K562 (cell line): ENCODE data around the gene RFNG. TPM values are rescaled to one million over a fixed set of nuclear protein-coding genes. Genes with fewer than 3 reads are reported as not detected.
A peak's percentile ranks its signal among the peaks of the same experiment; 100 is the strongest.

Experiments
- ARID1B ChIP-seq: fragments of 450-650 bp; IDR thresholded peaks from 2 replicates; pipeline ENCODE4 v1.6.1; 2016; ENCODE audit warnings: antibody characterized with exemption, mild to moderate bottlenecking, inconsistent platforms
- CBX2 ChIP-seq: fragments of 200-600 bp; sonication (generic); IDR thresholded peaks from one replicate; pipeline ENCODE4 v1.6.1; 2012; ENCODE audit warnings: mild to moderate bottlenecking, low read length, inconsistent platforms; ENCODE audit not compliant: insufficient read depth, poor library complexity, severe bottlenecking
- CBX8 ChIP-seq: fragments of 200-600 bp; sonication (generic); IDR thresholded peaks from 2 replicates; pipeline ENCODE4 v1.6.1; 2012; ENCODE audit warnings: borderline replicate concordance, mixed run types, low read depth, mild to moderate bottlenecking, moderate library complexity, mixed read lengths, low read length, control low read depth, inconsistent platforms; ENCODE audit not compliant: poor library complexity, severe bottlenecking; ENCODE audit errors: extremely low read depth
- CCNT2 ChIP-seq: IDR thresholded peaks from 2 replicates; pipeline ENCODE4 v1.6.1; 2011; ENCODE audit warnings: borderline replicate concordance, low read depth, mild to moderate bottlenecking, moderate library complexity, mixed read lengths, low read length; ENCODE audit not compliant: insufficient read length; ENCODE audit errors: extremely low read depth
- KAT2B ChIP-seq: IDR thresholded peaks from one replicate; pipeline ENCODE4 v1.6.1; 2012; ENCODE audit warnings: low read depth, mild to moderate bottlenecking, control low read depth, inconsistent platforms, low read length, moderate library complexity
- PCBP2 ChIP-seq: fragments of 200-400 bp; formaldehyde crosslinking; IDR thresholded peaks from 2 replicates; pipeline ENCODE4 v1.6.1; 2018; ENCODE audit warnings: low read length, low read depth, mild to moderate bottlenecking, moderate library complexity; ENCODE audit not compliant: poor library complexity, severe bottlenecking
- POLR3A ChIP-seq: IDR thresholded peaks from 2 replicates; pipeline ENCODE4 v1.6.1; 2011; ENCODE audit warnings: borderline replicate concordance, mild to moderate bottlenecking, moderate library complexity; ENCODE audit not compliant: insufficient read length, insufficient read depth; ENCODE audit errors: extremely low read depth
- RBFOX2 ChIP-seq: fragments of 200-400 bp; formaldehyde crosslinking; IDR thresholded peaks from 2 replicates; pipeline ENCODE4 v1.6.1; 2017; ENCODE audit warnings: low read depth, mild to moderate bottlenecking, low read length, moderate library complexity
- TRIM28 ChIP-seq: fragments of 450-650 bp; IDR thresholded peaks from 2 replicates; pipeline ENCODE4 v1.6.1; 2017
- ZBED1 ChIP-seq: IDR thresholded peaks from 2 replicates; pipeline ENCODE4 v1.6.1; 2014
- ZBTB1 ChIP-seq: sonication (generic); formaldehyde crosslinking; IDR thresholded peaks from 2 replicates; pipeline ENCODE4 v1.8.1; 2023; ENCODE audit warnings: missing genetic modification reagents, low read depth, mild to moderate bottlenecking, borderline replicate concordance
- ZNF507 ChIP-seq: conservative IDR thresholded peaks from 2 replicates; pipeline ENCODE4 v1.6.1; 2017; ENCODE audit warnings: missing genetic modification characterization, missing compliant biosample characterization
- ZNF830 ChIP-seq: fragments of 250-450 bp; sonication (Bioruptor Pico); IDR thresholded peaks from 2 replicates; pipeline ENCODE4 v1.5.0; 2021; ENCODE audit warnings: mild to moderate bottlenecking
- polyA plus RNA-seq, 8 experiments: library from polyadenylated mRNA; depleted of rRNA in 4 of 8; stranded (reverse) in 5 of 8; unstranded in 3 of 8; fragments of >200 nt; fragmentation: Nextera tagmentation in 2 of 8; fragmentation: Illumina TruSeq in 1 of 8; extraction: Ambion mirVana in 2 of 8; extraction: Trizol in 1 of 8; gene quantifications; 2 replicates each; pipeline versions ENCODE4 v1.2.1 to v1.2.3, GENCODE V29; 2011 to 2014; ENCODE audit warnings: inconsistent platforms in 1 of 8, missing spikeins in 1 of 8
- total RNA-seq, 7 experiments: library from RNA; depleted of rRNA in 6 of 7; stranded (reverse); fragments of >200 nt in 6 of 7; fragmentation: Illumina TruSeq in 2 of 7; extraction: Trizol in 2 of 7; gene quantifications; 2 replicates each; pipeline versions ENCODE4 v1.2.1 to v1.2.3, GENCODE V29; 2011 to 2021; ENCODE audit warnings: low replicate concordance in 1 of 7
- TF ChIP-seq, protein P1 (sequence below): sonication (generic); formaldehyde crosslinking; IDR thresholded peaks from 2 replicates; pipeline ENCODE4 v1.8.1; 2023; ENCODE audit warnings: mild to moderate bottlenecking, missing genetic modification reagents
- TF ChIP-seq, protein P2 (sequence below): sonication (generic); formaldehyde crosslinking; IDR thresholded peaks from 2 replicates; pipeline ENCODE4 v1.8.0; 2022; ENCODE audit warnings: missing genetic modification reagents, mild to moderate bottlenecking, moderate library complexity, borderline replicate concordance
- TF ChIP-seq, protein P3 (sequence below): sonication (generic); formaldehyde crosslinking; IDR thresholded peaks from 2 replicates; pipeline ENCODE4 v1.8.0; 2022; ENCODE audit warnings: missing genetic modification reagents, mild to moderate bottlenecking, borderline replicate concordance
- TF ChIP-seq, protein P4 (sequence below): fragments of 450-650 bp; IDR thresholded peaks from 2 replicates; pipeline ENCODE4 v1.6.1; 2014; ENCODE audit warnings: low read depth, mild to moderate bottlenecking, moderate library complexity, borderline replicate concordance
- TF ChIP-seq, protein P5 (sequence below), 3 experiments: fragments of 200-800 bp in 1 of 3; sonication (Bioruptor generic) in 1 of 3; sonication (generic) in 1 of 3; formaldehyde crosslinking in 1 of 3; IDR thresholded peaks; 2 replicates each; pipeline versions ENCODE4 v1.6.1 to v1.8.0; 2016 to 2022; ENCODE audit warnings: mild to moderate bottlenecking in 2 of 3, missing compliant biosample characterization in 2 of 3, missing genetic modification characterization in 2 of 3, missing genetic modification reagents in 1 of 3

Gene RFNG
- total and polyA plus RNA-seq, 9 of the 15 experiments (the other 6 are each of a cell fraction or from before 2014, with no cell fraction given) = 0.32 to 32.8 (median 9.5) TPM

GRCh38 chr17:82064433-82065192 lies 13.0 kb upstream of the RFNG start (continued):
- TF ChIP-seq ZBTB1 (CRISPR knock-in tag) = no peak
- TF ChIP-seq ZNF507 (tag) = no peak
- TF ChIP-seq TRIM28 = no peak
- TF ChIP-seq, protein P1, sequence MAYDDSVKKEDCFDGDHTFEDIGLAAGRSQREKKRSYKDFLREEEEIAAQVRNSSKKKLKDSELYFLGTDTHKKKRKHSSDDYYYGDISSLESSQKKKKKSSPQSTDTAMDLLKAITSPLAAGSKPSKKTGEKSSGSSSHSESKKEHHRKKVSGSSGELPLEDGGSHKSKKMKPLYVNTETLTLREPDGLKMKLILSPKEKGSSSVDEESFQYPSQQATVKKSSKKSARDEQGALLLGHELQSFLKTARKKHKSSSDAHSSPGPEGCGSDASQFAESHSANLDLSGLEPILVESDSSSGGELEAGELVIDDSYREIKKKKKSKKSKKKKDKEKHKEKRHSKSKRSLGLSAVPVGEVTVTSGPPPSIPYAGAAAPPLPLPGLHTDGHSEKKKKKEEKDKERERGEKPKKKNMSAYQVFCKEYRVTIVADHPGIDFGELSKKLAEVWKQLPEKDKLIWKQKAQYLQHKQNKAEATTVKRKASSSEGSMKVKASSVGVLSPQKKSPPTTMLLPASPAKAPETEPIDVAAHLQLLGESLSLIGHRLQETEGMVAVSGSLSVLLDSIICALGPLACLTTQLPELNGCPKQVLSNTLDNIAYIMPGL = 0 out of 2 replicates have a peak, but pooled peaks have one; percentile 5
- TF ChIP-seq CCNT2 = no peak
- no peak for TF ChIP-seq POLR3A
- TF ChIP-seq, protein P2, sequence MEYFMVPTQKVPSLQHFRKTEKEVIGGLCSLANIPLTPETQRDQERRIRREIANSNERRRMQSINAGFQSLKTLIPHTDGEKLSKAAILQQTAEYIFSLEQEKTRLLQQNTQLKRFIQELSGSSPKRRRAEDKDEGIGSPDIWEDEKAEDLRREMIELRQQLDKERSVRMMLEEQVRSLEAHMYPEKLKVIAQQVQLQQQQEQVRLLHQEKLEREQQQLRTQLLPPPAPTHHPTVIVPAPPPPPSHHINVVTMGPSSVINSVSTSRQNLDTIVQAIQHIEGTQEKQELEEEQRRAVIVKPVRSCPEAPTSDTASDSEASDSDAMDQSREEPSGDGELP (CRISPR knock-in tag) = 0 out of 2 replicates have a peak, but pooled peaks have one; percentile 12
- no peak for TF ChIP-seq ARID1B
- TF ChIP-seq, protein P3, sequence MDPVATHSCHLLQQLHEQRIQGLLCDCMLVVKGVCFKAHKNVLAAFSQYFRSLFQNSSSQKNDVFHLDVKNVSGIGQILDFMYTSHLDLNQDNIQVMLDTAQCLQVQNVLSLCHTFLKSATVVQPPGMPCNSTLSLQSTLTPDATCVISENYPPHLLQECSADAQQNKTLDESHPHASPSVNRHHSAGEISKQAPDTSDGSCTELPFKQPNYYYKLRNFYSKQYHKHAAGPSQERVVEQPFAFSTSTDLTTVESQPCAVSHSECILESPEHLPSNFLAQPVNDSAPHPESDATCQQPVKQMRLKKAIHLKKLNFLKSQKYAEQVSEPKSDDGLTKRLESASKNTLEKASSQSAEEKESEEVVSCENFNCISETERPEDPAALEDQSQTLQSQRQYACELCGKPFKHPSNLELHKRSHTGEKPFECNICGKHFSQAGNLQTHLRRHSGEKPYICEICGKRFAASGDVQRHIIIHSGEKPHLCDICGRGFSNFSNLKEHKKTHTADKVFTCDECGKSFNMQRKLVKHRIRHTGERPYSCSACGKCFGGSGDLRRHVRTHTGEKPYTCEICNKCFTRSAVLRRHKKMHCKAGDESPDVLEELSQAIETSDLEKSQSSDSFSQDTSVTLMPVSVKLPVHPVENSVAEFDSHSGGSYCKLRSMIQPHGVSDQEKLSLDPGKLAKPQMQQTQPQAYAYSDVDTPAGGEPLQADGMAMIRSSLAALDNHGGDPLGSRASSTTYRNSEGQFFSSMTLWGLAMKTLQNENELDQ (CRISPR knock-in tag) = no peak
- TF ChIP-seq CBX2 = no peak
- no peak for TF ChIP-seq CBX8
- TF ChIP-seq, protein P4, sequence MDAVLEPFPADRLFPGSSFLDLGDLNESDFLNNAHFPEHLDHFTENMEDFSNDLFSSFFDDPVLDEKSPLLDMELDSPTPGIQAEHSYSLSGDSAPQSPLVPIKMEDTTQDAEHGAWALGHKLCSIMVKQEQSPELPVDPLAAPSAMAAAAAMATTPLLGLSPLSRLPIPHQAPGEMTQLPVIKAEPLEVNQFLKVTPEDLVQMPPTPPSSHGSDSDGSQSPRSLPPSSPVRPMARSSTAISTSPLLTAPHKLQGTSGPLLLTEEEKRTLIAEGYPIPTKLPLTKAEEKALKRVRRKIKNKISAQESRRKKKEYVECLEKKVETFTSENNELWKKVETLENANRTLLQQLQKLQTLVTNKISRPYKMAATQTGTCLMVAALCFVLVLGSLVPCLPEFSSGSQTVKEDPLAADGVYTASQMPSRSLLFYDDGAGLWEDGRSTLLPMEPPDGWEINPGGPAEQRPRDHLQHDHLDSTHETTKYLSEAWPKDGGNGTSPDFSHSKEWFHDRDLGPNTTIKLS = no peak
- no peak for TF ChIP-seq ZNF830 (CRISPR knock-in tag)
- no peak for TF ChIP-seq KAT2B
- TF ChIP-seq ZBED1 = no peak
- TF ChIP-seq RBFOX2 = peak; percentile 15
- no peak for TF ChIP-seq PCBP2
- TF ChIP-seq, protein P5, sequence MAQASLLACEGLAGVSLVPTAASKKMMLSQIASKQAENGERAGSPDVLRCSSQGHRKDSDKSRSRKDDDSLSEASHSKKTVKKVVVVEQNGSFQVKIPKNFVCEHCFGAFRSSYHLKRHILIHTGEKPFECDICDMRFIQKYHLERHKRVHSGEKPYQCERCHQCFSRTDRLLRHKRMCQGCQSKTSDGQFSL (CRISPR knock-in tag; IDR thresholded peaks at IDR 0.05) = no peak
- TF ChIP-seq, protein P5 (tag; IDR thresholded peaks at IDR 0.05) = no peak
